ENCODE data around the gene ARHGEF16. TPM values are rescaled to one million over a fixed set of nuclear protein-coding genes. Genes with fewer than 3 reads are reported as not detected.

ARHGEF16 gene
- total and polyA plus RNA-seq, 9 donors: 0.13 to 8.4 (median 1.7) TPM

DNA sequence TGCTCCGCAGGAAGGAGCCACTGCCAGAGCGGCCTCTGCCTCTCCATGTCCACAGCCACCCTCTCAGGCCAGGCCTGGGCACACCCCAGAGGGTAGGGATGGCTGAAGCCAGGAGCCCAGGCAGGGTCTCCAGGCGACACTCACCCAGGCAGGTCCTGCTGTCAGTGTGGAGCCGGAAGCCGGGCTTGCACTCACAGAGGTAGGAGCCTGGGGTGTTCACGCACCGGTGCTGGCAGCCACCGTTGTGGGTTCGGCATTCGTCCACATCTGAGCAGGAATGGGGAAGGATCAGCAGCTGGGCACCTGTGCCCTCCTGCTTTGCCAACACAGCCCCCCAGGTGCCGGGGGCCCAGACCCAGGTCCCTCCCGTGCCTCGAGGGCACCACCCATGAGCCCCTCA lies 69.5 kb downstream of the ARHGEF16 start:
- H3K27ac ChIP-seq: no peak overlapping the region
- H3K4me3 ChIP-seq: no peak overlapping the region
- intact Hi-C loops (cut with DNase I): no loop called here
- H3K27me3 ChIP-seq: no peaks in the 10 kb centered on the region
- no peak for DNase-seq
- H3K4me1 ChIP-seq (ENCODE audit: insufficient read depth): peaks cover under 1% of the 10 kb centered on the region
- H3K9me3 ChIP-seq: no peaks in the 10 kb centered on the region
- no peaks in the 10 kb centered on the region for H3K36me3 ChIP-seq
- 89 to 92% (median 90%) methylated on average over 4 to 13 of the region's 13 CpGs for WGBS, 3 donors
- TF ChIP-seq, protein P1, sequence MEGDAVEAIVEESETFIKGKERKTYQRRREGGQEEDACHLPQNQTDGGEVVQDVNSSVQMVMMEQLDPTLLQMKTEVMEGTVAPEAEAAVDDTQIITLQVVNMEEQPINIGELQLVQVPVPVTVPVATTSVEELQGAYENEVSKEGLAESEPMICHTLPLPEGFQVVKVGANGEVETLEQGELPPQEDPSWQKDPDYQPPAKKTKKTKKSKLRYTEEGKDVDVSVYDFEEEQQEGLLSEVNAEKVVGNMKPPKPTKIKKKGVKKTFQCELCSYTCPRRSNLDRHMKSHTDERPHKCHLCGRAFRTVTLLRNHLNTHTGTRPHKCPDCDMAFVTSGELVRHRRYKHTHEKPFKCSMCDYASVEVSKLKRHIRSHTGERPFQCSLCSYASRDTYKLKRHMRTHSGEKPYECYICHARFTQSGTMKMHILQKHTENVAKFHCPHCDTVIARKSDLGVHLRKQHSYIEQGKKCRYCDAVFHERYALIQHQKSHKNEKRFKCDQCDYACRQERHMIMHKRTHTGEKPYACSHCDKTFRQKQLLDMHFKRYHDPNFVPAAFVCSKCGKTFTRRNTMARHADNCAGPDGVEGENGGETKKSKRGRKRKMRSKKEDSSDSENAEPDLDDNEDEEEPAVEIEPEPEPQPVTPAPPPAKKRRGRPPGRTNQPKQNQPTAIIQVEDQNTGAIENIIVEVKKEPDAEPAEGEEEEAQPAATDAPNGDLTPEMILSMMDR (IDR thresholded peaks at IDR 0.05): no peak
- no peak for TF ChIP-seq POLR2A (IDR thresholded peaks at IDR 0.05)
- TF ChIP-seq EP300 (IDR thresholded peaks at IDR 0.05): no peak

- intact Hi-C loops (cut with DNase I): no loop called here
- H3K4me1 ChIP-seq (ENCODE audit: insufficient read depth): peaks cover 2% of the 10 kb centered on the region
- H3K4me3 ChIP-seq: no peak overlapping the region
- no peaks in the 10 kb centered on the region for H3K36me3 ChIP-seq
- DNase-seq: no peak
- no peaks in the 10 kb centered on the region for H3K27me3 ChIP-seq
- no peak overlapping the region for H3K27ac ChIP-seq
- H3K9me3 ChIP-seq: no peaks in the 10 kb centered on the region
- 83 to 91% (median 90%) methylated on average over 19 to 20 of the region's 20 CpGs for WGBS, 3 donors
- TF ChIP-seq, protein P1 (IDR thresholded peaks at IDR 0.05): no peak
- no peak for TF ChIP-seq POLR2A (IDR thresholded peaks at IDR 0.05)
- no peak for TF ChIP-seq EP300 (IDR thresholded peaks at IDR 0.05)
Measured at GRCh38 chr1:3524556-3525203, 70.2 kb downstream of the ARHGEF16 start.

DNA sequence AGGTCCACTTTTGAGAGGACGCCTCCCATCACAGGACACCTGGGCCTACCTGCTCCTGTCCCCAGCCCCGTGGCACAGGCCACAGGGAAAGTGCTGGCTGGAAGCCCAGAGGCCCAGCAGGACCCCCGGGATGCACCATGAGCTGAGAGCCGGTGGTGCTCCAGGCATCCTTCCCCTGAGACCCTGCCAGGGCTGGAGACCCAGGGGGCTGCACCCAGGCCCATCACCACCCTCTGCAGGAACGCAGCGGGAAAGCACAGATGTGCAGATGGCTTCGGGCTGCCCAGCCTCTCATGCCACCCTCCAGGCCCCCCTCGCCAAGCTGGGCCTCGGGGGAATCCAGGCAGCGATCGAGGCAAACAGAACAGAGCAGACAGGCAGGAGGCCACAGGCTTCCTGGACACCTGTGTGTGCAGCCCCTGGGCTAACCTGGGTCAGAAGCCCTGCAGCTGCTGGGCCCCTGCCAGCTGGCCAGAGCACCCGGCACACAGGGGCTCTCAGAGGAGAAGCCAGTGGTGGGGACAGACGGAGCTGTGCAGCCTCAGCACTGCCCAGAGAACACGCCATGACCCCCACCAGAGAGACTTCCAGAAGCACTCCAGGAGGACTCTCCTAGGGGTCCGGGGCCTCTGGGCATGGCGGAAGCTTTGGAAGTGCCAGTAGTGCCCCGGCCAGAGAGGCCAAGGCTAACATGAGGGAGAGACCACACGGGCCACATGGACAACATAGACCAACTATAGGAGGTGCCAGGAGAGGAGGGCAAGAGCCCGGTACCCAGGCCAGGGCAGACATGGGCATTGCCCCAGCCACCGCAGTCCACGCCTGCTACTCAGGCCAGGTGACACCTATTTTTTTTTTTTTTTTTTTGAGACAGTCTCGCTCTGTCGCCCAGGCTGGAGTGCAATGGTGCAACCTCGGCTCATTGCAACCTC lies 71.4 kb downstream of the ARHGEF16 start:
- intact Hi-C loops (cut with DNase I): no loop called here
- Histone ChIP-seq H3K9me3 (no peaks in the 10 kb centered on the region), H3K27ac (no peak overlapping the region), H3K4me1 (ENCODE audit: insufficient read depth) (peaks cover 6% of the 10 kb centered on the region), H3K27me3 (no peaks in the 10 kb centered on the region), H3K36me3 (no peaks in the 10 kb centered on the region), H3K4me3 (no peak overlapping the region)
- TF ChIP-seq, protein P1 (IDR thresholded peaks at IDR 0.05): no peak
- TF ChIP-seq POLR2A (IDR thresholded peaks at IDR 0.05) (no peak), EP300 (IDR thresholded peaks at IDR 0.05) (no peak)
- no peak for DNase-seq
- 83 to 85% (median 85%) methylated on average over 22 to 24 of the region's 24 CpGs for WGBS, 3 donors

- TF ChIP-seq, protein P1 (IDR thresholded peaks at IDR 0.05): no peak
- TF ChIP-seq POLR2A (IDR thresholded peaks at IDR 0.05): no peak
- TF ChIP-seq EP300 (IDR thresholded peaks at IDR 0.05): no peak
- intact Hi-C loops (cut with DNase I): no loop called here
- no peaks in the 10 kb centered on the region for H3K27me3 ChIP-seq
- no peaks in the 10 kb centered on the region for H3K36me3 ChIP-seq
- H3K4me3 ChIP-seq: no peak overlapping the region
- peaks cover 6% of the 10 kb centered on the region for H3K4me1 ChIP-seq (ENCODE audit: insufficient read depth)
- no peaks in the 10 kb centered on the region for H3K9me3 ChIP-seq
- WGBS, 3 donors: 84 to 86% (median 85%) methylated on average over 12 of the region's 12 CpGs
- H3K27ac ChIP-seq: no peak overlapping the region
- no peak for DNase-seq
Measured at GRCh38 chr1:3527774-3528173, 73.3 kb downstream of the ARHGEF16 start.
